Lower leg skin (tissue), 3 donors: ENCODE measurements around the gene RTN4RL2.
A peak's percentile ranks its signal among the peaks of the same experiment; 100 is the strongest.

ENCODE experiments used
- POLR2A ChIP-seq, 2 donors: fragments of 450-650 bp; IDR thresholded peaks; one replicate each; pipeline ENCODE4 v1.6.1; 2016 to 2017; ENCODE audit warnings: antibody characterized with exemption in 2 of 2, mild to moderate bottlenecking in 1 of 2, moderate library complexity in 1 of 2
- TF ChIP-seq, protein P1 (sequence below), 3 donors: fragments of 450-650 bp; IDR thresholded peaks; one replicate each; pipeline ENCODE4 v1.5.1; 2016; ENCODE audit warnings: antibody characterized with exemption in 3 of 3, mild to moderate bottlenecking in 3 of 3, moderate library complexity in 2 of 3

- TF ChIP-seq, protein P1, sequence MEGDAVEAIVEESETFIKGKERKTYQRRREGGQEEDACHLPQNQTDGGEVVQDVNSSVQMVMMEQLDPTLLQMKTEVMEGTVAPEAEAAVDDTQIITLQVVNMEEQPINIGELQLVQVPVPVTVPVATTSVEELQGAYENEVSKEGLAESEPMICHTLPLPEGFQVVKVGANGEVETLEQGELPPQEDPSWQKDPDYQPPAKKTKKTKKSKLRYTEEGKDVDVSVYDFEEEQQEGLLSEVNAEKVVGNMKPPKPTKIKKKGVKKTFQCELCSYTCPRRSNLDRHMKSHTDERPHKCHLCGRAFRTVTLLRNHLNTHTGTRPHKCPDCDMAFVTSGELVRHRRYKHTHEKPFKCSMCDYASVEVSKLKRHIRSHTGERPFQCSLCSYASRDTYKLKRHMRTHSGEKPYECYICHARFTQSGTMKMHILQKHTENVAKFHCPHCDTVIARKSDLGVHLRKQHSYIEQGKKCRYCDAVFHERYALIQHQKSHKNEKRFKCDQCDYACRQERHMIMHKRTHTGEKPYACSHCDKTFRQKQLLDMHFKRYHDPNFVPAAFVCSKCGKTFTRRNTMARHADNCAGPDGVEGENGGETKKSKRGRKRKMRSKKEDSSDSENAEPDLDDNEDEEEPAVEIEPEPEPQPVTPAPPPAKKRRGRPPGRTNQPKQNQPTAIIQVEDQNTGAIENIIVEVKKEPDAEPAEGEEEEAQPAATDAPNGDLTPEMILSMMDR (IDR thresholded peaks at IDR 0.05): no peak
- peak in 1 of 2 donors; percentile 41 for TF ChIP-seq POLR2A (IDR thresholded peaks at IDR 0.05)
Observed at GRCh38 chr11:57426929-57427726, 33.2 kb upstream of the RTN4RL2 start, which contains the start of gene SLC43A3.
